Measurements from ENCODE around the gene CRYBG2. TPM values are rescaled to one million over a fixed set of nuclear protein-coding genes. Genes with fewer than 3 reads are reported as not detected.

CRYBG2 gene
- polyA plus RNA-seq, 3 donors, result 0.52 TPM; not detected in 2

DNA sequence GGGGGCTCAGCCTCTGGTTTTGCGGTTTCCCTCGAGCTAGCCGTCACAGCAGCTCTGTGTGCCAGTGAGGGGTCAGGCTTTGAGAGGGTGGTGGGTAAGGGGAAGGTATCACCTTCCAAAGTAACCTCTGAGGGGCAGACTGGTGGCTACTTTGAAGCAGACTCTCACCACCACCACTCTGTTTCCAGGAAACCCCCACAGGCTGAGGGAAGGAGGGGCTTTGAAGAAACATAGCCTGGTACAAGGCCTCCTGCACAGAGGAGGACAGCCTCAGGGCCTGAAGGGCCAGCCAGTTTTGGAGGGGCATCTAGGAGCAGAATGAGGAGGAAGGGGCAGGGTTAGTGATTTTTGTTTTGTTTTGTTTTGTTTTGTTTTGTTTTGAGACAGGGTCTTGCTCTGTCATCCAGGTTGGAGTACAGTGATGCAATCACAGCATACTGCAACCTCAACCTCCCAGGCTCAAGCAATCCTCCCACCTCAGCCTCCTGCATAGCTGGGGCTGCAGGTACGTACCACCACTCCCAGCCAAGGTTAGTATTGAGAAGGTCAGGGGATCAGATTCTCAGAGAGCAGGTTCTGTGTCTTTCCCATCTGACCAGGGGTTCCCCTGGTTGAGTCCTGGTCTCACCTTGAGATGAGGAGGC lies 35.8 kb upstream of the CRYBG2 start:
- TF ChIP-seq, protein P1, sequence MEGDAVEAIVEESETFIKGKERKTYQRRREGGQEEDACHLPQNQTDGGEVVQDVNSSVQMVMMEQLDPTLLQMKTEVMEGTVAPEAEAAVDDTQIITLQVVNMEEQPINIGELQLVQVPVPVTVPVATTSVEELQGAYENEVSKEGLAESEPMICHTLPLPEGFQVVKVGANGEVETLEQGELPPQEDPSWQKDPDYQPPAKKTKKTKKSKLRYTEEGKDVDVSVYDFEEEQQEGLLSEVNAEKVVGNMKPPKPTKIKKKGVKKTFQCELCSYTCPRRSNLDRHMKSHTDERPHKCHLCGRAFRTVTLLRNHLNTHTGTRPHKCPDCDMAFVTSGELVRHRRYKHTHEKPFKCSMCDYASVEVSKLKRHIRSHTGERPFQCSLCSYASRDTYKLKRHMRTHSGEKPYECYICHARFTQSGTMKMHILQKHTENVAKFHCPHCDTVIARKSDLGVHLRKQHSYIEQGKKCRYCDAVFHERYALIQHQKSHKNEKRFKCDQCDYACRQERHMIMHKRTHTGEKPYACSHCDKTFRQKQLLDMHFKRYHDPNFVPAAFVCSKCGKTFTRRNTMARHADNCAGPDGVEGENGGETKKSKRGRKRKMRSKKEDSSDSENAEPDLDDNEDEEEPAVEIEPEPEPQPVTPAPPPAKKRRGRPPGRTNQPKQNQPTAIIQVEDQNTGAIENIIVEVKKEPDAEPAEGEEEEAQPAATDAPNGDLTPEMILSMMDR (IDR thresholded peaks at IDR 0.05), result no peak
- Histone ChIP-seq H3K4me2 (replicated peaks; ENCODE audit: extremely low read depth, low read length, poor library complexity, severe bottlenecking) (no peak overlapping the region), H3K79me2 (ENCODE audit: insufficient read depth, low read length) (no peaks in the 10 kb centered on the region), H3K4me1 (ENCODE audit: control insufficient read depth in 1 of 2, insufficient read depth in 2 of 2, low read length in 2 of 2) (peaks cover 11 to 12% of the 10 kb centered on the region in 2 donors), H3K9me3 (replicated peaks in 1 of 2; ENCODE audit: control insufficient read depth in 1 of 2, insufficient read depth in 1 of 2, low read length in 2 of 2) (no peaks in the 10 kb centered on the region), H3K36me3 (replicated peaks in 1 of 2; ENCODE audit: control insufficient read depth in 1 of 2, insufficient read depth in 2 of 2, low read length in 2 of 2) (no peaks in the 10 kb centered on the region), H3K27ac (ENCODE audit: low read depth in 1 of 2, low read length in 2 of 2) (no peak overlapping the region), H3K9ac (ENCODE audit: insufficient read depth, low read length, poor library complexity, severe bottlenecking) (no peak overlapping the region), H2AFZ (ENCODE audit: insufficient read depth, low read depth, low read length, poor library complexity, severe bottlenecking) (no peak overlapping the region), H4K20me1 (ENCODE audit: insufficient read depth, low read length) (no peaks in the 10 kb centered on the region), H3K27me3 (ENCODE audit: control insufficient read depth in 2 of 2, insufficient read depth in 2 of 2, low read length in 2 of 2) (no peaks in the 10 kb centered on the region), H3K4me3 (replicated peaks in 1 of 3; ENCODE audit: low read depth in 2 of 3, low read length in 3 of 3) (no peak overlapping the region)
- Mint-ChIP-seq H3K4me3 (no peak overlapping the region), H3K9me3 (peaks cover 0 to 2% (median 0%) of the 10 kb centered on the region in 7 donors), H3K27ac (no peak overlapping the region), H3K27me3 (ENCODE audit: low read depth in 3 of 3) (peaks cover 10 to 32% (median 14%) of the 10 kb centered on the region in 3 donors), H3K4me1 (peaks cover 24% of the 10 kb centered on the region), H3K36me3 (no peaks in the 10 kb centered on the region)
- no peak for DNase-seq
- intact Hi-C loops (cut with micrococcal nuclease), result no loop called here
- WGBS (ENCODE audit: insufficient coverage), result no CpG with 5 or more reads among the region's 4 CpGs

DNA sequence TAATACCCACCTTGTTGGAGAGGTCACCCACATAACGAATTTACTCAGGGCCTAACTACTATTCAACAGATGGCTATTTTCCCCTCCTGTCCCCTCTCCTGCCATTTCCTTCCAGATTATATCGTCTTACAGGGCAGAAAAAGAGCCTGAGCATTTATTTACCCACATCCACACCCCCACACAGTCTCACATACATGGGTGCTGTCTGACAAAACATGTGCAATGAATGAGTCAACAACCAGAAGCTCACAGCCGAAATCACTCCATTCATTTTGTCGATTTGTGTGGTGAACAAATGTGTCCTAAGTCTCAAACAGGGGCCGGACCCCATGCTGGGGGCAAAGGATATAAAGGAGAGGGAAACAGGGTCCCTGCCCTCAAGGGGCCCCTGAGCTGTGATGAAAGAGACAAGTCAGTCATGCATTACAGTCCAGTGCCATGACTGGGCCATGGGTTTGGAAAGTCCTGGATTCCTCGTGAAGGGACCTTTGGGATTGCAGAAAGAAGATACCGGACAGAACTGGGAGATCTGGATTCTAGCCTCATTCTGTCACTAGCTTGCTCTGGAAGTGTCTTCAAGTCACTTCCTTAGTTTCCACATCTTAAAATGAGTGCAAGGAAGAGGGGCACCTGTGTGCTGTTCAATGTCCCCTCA lies 35.0 kb upstream of the CRYBG2 start:
- no peak overlapping the region for H3K4me2 ChIP-seq (replicated peaks; ENCODE audit: extremely low read depth, low read length, poor library complexity, severe bottlenecking)
- H4K20me1 ChIP-seq (ENCODE audit: insufficient read depth, low read length), result no peaks in the 10 kb centered on the region
- TF ChIP-seq, protein P1 (IDR thresholded peaks at IDR 0.05), result no peak
- H3K27ac ChIP-seq (ENCODE audit: low read depth in 1 of 2, low read length in 2 of 2), result no peak overlapping the region
- no peak overlapping the region for H3K4me3 Mint-ChIP-seq
- no peaks in the 10 kb centered on the region for H3K9me3 ChIP-seq (replicated peaks in 1 of 2; ENCODE audit: control insufficient read depth in 1 of 2, insufficient read depth in 1 of 2, low read length in 2 of 2)
- no peak overlapping the region for H3K27ac Mint-ChIP-seq
- no peaks in the 10 kb centered on the region for H3K79me2 ChIP-seq (ENCODE audit: insufficient read depth, low read length)
- H3K36me3 Mint-ChIP-seq, result no peaks in the 10 kb centered on the region
- no peak for DNase-seq
- intact Hi-C loops (cut with micrococcal nuclease), result no loop called here
- H3K9me3 Mint-ChIP-seq, result peaks cover 0 to 2% (median 0%) of the 10 kb centered on the region in 7 donors
- peaks cover 28% of the 10 kb centered on the region for H3K4me1 Mint-ChIP-seq
- H3K4me3 ChIP-seq (replicated peaks in 1 of 3; ENCODE audit: low read depth in 2 of 3, low read length in 3 of 3), result no peak overlapping the region
- H3K36me3 ChIP-seq (replicated peaks in 1 of 2; ENCODE audit: control insufficient read depth in 1 of 2, insufficient read depth in 2 of 2, low read length in 2 of 2), result no peaks in the 10 kb centered on the region
- H3K27me3 ChIP-seq (ENCODE audit: control insufficient read depth in 2 of 2, insufficient read depth in 2 of 2, low read length in 2 of 2), result no peaks in the 10 kb centered on the region
- H2AFZ ChIP-seq (ENCODE audit: insufficient read depth, low read depth, low read length, poor library complexity, severe bottlenecking), result no peak overlapping the region
- H3K4me1 ChIP-seq (ENCODE audit: control insufficient read depth in 1 of 2, insufficient read depth in 2 of 2, low read length in 2 of 2), result peaks cover 11 to 12% of the 10 kb centered on the region in 2 donors
- H3K9ac ChIP-seq (ENCODE audit: insufficient read depth, low read length, poor library complexity, severe bottlenecking), result no peak overlapping the region
- WGBS (ENCODE audit: insufficient coverage), result 93% methylated on average over 4 of the region's 7 CpGs
- H3K27me3 Mint-ChIP-seq (ENCODE audit: low read depth in 3 of 3), result peaks cover 13 to 34% (median 19%) of the 10 kb centered on the region in 3 donors

All from CD14-positive monocyte (primary cell).